GM12878 (cell line): ENCODE data around the gene DNAJC18. TPM values are rescaled to one million over a fixed set of nuclear protein-coding genes. Genes with fewer than 3 reads are reported as not detected.

ENCODE experiments used
- BCL11A ChIP-seq: IDR thresholded peaks from 2 replicates; pipeline ENCODE4 v1.6.1; 2011; ENCODE audit warnings: low read depth, low read length
- DPF2 ChIP-seq: fragments of 450-650 bp; IDR thresholded peaks from 2 replicates; pipeline ENCODE4 v1.6.1; 2017; ENCODE audit warnings: mild to moderate bottlenecking
- LARP7 ChIP-seq: fragments of 450-650 bp; IDR thresholded peaks from 2 replicates; pipeline ENCODE4 v1.6.1; 2017; ENCODE audit warnings: mild to moderate bottlenecking
- NFIC ChIP-seq: IDR thresholded peaks from 2 replicates; pipeline ENCODE4 v1.6.1; 2012; ENCODE audit warnings: low read depth, mild to moderate bottlenecking, inconsistent platforms, low read length, moderate library complexity
- ZBED1 ChIP-seq: IDR thresholded peaks from 2 replicates; pipeline ENCODE4 v1.6.1; 2016; ENCODE audit warnings: borderline replicate concordance
- polyA plus RNA-seq, 11 experiments: library from polyadenylated mRNA; depleted of rRNA in 4 of 11; unstranded in 6 of 11; stranded (reverse) in 5 of 11; fragments of >200 nt; fragmentation: Nextera tagmentation in 4 of 11; fragmentation: Illumina TruSeq in 1 of 11; extraction: Ambion mirVana in 4 of 11; extraction: Trizol in 1 of 11; gene quantifications; 1 replicate in 1 of 11; 2 replicates in 10 of 11; pipeline versions ENCODE4 v1.2.1 to v1.2.3, GENCODE V29; 2011 to 2016; ENCODE audit warnings: inconsistent platforms in 2 of 11, missing spikeins in 2 of 11, low read depth in 1 of 11
- total RNA-seq, 4 experiments: library from RNA; depleted of rRNA in 3 of 4; stranded (reverse); fragments of >200 nt in 3 of 4; fragmentation: Illumina TruSeq in 1 of 4; extraction: Trizol in 1 of 4; gene quantifications; 2 replicates each; pipeline versions ENCODE4 v1.2.1 to v1.2.3, GENCODE V29; 2013 to 2021
- TF ChIP-seq, protein P1 (sequence below): fragments of 450-650 bp; IDR thresholded peaks from 2 replicates; pipeline ENCODE4 v1.6.1; 2017; ENCODE audit warnings: mild to moderate bottlenecking, low read depth, inconsistent platforms; ENCODE audit not compliant: poor library complexity, severe bottlenecking
- TF ChIP-seq, protein P2 (sequence below): fragments of 450-650 bp; IDR thresholded peaks from 2 replicates; pipeline ENCODE4 v1.6.1; 2017; ENCODE audit warnings: mild to moderate bottlenecking, moderate library complexity

The DNAJC18 gene
- total and polyA plus RNA-seq, 10 of the 15 experiments (the other 5 are each of a cell fraction or from before 2014, with no cell fraction given) = 6.4 to 26.7 (median 17.7) TPM

DNA sequence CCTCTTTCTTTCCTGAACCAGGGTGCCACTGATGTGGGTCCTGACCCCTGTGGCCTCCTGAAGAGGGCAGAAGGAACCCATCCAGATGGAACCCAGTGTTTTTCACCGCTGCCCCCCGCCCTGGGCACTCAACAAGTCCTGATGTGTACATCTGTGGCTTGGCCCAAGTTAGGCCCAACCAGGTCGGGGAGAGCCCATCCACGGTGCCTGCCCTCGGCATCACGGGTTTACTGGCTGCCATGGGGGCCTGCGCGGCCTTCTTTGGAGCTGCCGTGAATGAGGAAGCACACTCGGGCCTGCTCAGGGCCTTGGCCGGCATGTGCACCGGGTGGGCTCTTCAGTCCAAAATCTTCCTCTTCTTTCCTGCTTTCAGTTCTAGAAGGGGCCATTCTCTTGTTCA lies 17.5 kb upstream of the DNAJC18 start (continued):
- TF ChIP-seq, protein P1, sequence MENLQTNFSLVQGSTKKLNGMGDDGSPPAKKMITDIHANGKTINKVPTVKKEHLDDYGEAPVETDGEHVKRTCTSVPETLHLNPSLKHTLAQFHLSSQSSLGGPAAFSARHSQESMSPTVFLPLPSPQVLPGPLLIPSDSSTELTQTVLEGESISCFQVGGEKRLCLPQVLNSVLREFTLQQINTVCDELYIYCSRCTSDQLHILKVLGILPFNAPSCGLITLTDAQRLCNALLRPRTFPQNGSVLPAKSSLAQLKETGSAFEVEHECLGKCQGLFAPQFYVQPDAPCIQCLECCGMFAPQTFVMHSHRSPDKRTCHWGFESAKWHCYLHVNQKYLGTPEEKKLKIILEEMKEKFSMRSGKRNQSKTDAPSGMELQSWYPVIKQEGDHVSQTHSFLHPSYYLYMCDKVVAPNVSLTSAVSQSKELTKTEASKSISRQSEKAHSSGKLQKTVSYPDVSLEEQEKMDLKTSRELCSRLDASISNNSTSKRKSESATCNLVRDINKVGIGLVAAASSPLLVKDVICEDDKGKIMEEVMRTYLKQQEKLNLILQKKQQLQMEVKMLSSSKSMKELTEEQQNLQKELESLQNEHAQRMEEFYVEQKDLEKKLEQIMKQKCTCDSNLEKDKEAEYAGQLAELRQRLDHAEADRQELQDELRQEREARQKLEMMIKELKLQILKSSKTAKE = no peak
- TF ChIP-seq LARP7 = no peak
- no peak for TF ChIP-seq NFIC
- TF ChIP-seq BCL11A = no peak
- no peak for TF ChIP-seq ZBED1
- no peak for TF ChIP-seq DPF2
- TF ChIP-seq, protein P2, sequence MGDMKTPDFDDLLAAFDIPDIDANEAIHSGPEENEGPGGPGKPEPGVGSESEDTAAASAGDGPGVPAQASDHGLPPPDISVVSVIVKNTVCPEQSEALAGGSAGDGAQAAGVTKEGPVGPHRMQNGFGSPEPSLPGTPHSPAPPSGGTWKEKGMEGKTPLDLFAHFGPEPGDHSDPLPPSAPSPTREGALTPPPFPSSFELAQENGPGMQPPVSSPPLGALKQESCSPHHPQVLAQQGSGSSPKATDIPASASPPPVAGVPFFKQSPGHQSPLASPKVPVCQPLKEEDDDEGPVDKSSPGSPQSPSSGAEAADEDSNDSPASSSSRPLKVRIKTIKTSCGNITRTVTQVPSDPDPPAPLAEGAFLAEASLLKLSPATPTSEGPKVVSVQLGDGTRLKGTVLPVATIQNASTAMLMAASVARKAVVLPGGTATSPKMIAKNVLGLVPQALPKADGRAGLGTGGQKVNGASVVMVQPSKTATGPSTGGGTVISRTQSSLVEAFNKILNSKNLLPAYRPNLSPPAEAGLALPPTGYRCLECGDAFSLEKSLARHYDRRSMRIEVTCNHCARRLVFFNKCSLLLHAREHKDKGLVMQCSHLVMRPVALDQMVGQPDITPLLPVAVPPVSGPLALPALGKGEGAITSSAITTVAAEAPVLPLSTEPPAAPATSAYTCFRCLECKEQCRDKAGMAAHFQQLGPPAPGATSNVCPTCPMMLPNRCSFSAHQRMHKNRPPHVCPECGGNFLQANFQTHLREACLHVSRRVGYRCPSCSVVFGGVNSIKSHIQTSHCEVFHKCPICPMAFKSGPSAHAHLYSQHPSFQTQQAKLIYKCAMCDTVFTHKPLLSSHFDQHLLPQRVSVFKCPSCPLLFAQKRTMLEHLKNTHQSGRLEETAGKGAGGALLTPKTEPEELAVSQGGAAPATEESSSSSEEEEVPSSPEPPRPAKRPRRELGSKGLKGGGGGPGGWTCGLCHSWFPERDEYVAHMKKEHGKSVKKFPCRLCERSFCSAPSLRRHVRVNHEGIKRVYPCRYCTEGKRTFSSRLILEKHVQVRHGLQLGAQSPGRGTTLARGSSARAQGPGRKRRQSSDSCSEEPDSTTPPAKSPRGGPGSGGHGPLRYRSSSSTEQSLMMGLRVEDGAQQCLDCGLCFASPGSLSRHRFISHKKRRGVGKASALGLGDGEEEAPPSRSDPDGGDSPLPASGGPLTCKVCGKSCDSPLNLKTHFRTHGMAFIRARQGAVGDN = no peak
